ENCODE measurements around the gene MRC1.

DNA sequence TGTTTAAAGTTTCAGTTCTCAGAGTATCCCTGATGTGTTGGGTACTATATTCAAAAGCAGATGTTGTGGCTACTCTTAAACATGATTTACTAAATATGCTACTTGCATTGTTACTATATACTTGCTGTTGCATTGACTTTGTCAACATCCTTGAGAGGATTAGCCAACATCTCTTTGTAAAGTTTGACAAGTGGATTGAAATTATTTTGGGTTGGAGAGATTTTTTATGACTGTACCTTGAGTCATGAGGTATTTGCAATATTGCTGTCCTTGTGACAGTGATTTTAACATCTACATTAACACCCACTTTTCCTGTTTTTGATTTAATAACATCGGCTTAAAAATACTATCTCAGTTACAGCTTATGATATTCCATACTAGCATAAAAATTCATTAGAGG lies 31.9 kb downstream of the MRC1 start:
- TF ChIP-seq, protein P1, sequence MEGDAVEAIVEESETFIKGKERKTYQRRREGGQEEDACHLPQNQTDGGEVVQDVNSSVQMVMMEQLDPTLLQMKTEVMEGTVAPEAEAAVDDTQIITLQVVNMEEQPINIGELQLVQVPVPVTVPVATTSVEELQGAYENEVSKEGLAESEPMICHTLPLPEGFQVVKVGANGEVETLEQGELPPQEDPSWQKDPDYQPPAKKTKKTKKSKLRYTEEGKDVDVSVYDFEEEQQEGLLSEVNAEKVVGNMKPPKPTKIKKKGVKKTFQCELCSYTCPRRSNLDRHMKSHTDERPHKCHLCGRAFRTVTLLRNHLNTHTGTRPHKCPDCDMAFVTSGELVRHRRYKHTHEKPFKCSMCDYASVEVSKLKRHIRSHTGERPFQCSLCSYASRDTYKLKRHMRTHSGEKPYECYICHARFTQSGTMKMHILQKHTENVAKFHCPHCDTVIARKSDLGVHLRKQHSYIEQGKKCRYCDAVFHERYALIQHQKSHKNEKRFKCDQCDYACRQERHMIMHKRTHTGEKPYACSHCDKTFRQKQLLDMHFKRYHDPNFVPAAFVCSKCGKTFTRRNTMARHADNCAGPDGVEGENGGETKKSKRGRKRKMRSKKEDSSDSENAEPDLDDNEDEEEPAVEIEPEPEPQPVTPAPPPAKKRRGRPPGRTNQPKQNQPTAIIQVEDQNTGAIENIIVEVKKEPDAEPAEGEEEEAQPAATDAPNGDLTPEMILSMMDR (IDR thresholded peaks at IDR 0.05; ENCODE audit: insufficient read depth, low read length), result no peak
- TF ChIP-seq POLR2AphosphoS5 (IDR thresholded peaks at IDR 0.05; ENCODE audit: low read depth), result no peak
- TF ChIP-seq, protein P2, sequence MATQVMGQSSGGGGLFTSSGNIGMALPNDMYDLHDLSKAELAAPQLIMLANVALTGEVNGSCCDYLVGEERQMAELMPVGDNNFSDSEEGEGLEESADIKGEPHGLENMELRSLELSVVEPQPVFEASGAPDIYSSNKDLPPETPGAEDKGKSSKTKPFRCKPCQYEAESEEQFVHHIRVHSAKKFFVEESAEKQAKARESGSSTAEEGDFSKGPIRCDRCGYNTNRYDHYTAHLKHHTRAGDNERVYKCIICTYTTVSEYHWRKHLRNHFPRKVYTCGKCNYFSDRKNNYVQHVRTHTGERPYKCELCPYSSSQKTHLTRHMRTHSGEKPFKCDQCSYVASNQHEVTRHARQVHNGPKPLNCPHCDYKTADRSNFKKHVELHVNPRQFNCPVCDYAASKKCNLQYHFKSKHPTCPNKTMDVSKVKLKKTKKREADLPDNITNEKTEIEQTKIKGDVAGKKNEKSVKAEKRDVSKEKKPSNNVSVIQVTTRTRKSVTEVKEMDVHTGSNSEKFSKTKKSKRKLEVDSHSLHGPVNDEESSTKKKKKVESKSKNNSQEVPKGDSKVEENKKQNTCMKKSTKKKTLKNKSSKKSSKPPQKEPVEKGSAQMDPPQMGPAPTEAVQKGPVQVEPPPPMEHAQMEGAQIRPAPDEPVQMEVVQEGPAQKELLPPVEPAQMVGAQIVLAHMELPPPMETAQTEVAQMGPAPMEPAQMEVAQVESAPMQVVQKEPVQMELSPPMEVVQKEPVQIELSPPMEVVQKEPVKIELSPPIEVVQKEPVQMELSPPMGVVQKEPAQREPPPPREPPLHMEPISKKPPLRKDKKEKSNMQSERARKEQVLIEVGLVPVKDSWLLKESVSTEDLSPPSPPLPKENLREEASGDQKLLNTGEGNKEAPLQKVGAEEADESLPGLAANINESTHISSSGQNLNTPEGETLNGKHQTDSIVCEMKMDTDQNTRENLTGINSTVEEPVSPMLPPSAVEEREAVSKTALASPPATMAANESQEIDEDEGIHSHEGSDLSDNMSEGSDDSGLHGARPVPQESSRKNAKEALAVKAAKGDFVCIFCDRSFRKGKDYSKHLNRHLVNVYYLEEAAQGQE (IDR thresholded peaks at IDR 0.05; ENCODE audit: insufficient replicate concordance, low read depth), result no peak
- no peak for TF ChIP-seq GABPA (IDR thresholded peaks at IDR 0.05; ENCODE audit: low read depth)
